GM12875 (cell line): ENCODE measurements around the gene EEF1A2.

Source experiments
- H3K4me3 ChIP-seq: one replicate; pipeline ENCODE4 v1.5.1; 2011; ENCODE audit warnings: low read depth, low read length, control low read depth
- TF ChIP-seq, protein P1 (sequence below): IDR thresholded peaks from 2 replicates; pipeline ENCODE4 v1.5.1; 2011; ENCODE audit warnings: low read depth, mild to moderate bottlenecking, control low read depth, inconsistent platforms, low read length, moderate library complexity, borderline replicate concordance; ENCODE audit not compliant: insufficient read depth

Gene EEF1A2

DNA sequence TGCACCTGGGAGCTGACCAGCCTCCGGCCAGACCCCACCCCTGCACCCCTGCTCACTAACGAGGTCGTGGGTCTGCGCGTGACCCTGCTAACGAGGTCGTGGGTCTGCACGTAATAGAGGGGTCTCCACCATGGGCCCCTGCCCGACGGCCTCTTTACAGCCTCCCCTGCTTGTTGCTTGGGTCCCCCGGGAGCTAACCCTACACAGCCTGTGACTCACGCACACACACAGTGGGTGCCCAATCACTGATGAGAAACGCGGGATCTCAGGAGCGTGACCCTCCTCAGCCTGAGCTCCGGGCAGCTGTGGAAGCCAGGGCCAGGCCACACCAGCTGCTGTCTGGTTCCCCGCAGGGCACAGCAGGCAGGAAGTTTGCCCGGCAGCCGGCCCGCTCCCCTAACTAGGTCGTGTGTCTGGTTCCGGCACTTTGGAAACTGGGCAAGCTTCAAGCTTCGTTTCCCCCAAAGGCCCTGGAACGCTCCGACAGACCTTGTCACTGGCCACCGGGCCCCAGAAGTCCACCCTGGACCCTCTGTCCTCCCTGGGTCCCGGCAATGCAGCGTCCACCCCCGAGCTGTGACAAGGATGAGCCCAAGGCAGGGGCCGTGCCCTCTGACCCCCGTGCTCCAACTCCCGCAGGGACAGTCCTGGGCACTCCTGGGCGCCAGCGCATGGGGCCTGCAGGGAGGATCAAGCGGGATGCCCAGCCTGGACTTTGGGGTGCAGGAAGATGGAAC, 37.5 kb upstream of the EEF1A2 start:
- H3K4me3 ChIP-seq = no peak overlapping the region
- TF ChIP-seq, protein P1, sequence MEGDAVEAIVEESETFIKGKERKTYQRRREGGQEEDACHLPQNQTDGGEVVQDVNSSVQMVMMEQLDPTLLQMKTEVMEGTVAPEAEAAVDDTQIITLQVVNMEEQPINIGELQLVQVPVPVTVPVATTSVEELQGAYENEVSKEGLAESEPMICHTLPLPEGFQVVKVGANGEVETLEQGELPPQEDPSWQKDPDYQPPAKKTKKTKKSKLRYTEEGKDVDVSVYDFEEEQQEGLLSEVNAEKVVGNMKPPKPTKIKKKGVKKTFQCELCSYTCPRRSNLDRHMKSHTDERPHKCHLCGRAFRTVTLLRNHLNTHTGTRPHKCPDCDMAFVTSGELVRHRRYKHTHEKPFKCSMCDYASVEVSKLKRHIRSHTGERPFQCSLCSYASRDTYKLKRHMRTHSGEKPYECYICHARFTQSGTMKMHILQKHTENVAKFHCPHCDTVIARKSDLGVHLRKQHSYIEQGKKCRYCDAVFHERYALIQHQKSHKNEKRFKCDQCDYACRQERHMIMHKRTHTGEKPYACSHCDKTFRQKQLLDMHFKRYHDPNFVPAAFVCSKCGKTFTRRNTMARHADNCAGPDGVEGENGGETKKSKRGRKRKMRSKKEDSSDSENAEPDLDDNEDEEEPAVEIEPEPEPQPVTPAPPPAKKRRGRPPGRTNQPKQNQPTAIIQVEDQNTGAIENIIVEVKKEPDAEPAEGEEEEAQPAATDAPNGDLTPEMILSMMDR = no peak

DNA sequence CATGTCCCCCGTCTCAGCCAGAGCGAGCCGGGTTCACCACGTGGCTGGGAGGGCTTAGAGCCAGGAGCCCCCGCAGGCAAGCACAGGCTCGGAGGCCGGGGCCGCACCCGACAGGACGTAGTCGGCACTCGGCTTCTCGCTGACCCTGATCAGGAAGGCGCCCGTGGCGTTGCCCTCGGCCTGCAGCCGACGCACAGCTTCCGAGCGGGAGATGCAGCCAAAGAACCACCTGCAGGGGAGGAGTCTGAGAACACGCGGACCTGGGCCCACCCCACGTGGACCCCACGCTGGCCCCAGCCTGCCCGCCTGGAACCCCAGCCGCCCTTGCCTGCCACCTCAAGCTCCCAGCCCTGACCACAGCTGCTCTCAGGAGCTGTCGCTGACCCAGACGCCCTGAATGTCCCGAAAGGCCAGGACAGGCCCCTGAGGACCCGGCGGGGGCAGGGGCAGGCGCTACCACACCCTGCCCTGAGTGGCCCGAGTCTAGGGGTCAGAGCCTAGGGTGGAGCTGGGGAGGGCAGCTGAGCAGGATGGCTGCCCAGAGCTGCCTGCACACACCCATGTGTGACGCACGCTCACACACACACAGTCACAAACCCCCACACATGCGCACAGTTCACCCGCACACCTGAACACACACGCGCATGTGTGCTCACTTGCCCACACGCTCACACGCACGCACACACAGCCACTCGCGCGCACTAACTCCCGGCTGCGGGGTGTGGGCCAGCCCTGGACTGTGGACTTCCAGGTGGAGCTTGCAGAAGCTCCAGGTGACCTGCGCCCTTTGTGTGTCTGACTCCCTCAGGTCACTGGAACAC, 36.2 kb upstream of the EEF1A2 start:
- TF ChIP-seq, protein P1 = no peak
- no peak overlapping the region for H3K4me3 ChIP-seq

DNA sequence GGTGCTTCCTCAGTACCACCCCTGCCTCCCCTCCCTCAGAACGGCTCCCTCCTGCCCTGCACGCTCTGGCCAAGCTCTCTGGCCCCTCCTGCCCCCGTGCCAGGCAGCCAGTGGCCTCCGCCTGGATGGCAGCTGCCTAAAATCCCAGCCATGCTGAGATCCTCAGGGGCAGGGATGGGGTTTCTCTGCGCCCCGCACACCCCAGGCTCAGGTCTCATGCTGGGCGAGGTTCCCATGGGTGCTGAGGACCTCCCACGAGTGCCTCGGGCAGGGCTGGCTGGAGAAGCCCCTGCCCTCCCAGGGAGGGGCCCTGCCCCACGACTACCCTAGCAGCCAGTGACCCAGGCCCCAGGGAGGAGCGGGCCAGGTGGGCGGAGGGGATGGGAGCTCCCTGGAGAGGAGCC, 35.5 kb upstream of the EEF1A2 start:
- TF ChIP-seq, protein P1 = no peak

DNA sequence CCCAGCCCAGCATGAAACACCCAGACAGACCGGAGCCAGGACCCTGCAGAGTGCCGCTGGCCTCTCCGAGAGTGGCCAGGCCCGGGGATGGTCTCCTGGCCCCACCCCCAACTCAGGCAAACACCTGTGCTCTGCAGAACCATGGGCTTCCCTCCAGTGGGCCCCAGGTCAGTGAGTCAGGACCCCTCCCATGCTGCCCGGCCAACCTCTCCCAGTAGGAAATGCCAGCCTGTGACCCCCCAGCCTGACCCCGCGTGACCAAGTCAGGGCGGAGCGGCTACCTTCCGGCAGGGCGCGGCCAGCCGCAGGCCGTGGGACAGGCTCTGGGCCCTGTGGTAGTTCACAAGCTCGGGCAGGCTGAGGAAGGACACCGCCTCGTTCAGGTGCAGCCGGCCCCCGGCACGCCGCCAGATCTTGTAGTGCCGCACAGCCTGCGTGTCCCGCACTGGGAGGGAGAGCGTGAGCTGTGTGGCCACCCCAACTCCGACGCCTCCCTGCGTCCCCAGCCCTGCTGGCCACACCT, 35.0 kb upstream of the EEF1A2 start:
- TF ChIP-seq, protein P1 = no peak
- H3K4me3 ChIP-seq = no peak overlapping the region

More for the DNA sequence above, 35.5 kb upstream of the EEF1A2 start:
- no peak overlapping the region for H3K4me3 ChIP-seq

DNA sequence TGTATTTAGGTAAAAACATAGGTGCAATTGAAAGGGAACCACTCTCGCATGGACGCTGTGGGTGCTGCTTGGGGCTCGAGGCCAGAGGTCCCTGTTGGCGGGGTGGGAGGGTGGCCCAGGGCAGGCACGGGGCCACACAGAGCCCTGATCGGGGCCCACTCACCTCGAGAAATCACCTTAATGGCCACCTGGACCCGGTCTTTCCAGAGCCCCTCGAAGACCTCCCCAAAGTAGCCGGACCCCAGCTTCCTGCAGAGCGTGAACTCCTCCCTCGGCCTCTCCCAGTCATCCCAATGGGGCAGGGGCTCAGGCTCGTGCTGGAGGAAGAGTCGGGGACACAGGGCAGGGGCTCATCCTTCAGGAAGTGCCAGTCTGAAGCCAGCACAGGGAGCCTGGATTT, 34.5 kb upstream of the EEF1A2 start:
- H3K4me3 ChIP-seq = no peak overlapping the region
- TF ChIP-seq, protein P1 = no peak

DNA sequence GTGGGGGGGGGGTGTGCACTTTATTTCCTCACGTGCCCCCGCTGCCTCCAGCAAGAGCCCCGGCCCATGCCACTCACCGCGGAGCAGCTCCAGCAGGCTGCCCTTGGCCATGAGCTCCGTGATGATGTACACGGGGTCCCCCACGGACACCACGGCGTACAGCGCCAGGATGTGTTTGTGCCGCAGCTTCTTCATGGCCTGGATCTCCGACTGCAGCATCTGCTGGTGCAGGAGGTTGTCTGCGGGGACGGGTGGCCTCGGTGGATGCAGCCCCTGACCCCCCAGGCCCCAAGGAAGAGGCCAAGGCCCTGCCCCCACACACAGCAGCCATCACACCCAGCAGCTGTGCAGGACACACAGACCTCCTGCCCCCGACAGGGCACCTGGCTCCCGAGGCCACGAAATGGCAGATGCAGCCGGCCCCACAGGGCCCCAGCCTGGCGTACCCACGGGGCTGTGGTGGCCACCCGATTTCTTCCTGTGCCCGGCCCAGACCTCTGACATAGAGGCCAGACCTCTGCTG, 33.6 kb upstream of the EEF1A2 start:
- TF ChIP-seq, protein P1 = no peak
- no peak overlapping the region for H3K4me3 ChIP-seq
